Measurements from ENCODE around the gene SIPA1. TPM values are rescaled to one million over a fixed set of nuclear protein-coding genes. Genes with fewer than 3 reads are reported as not detected.

SIPA1 gene
- total and polyA plus RNA-seq, 9 of the 15 experiments (the other 6 are each of a cell fraction or from before 2014, with no cell fraction given) = 0.25 to 85.8 (median 16.8) TPM

DNA sequence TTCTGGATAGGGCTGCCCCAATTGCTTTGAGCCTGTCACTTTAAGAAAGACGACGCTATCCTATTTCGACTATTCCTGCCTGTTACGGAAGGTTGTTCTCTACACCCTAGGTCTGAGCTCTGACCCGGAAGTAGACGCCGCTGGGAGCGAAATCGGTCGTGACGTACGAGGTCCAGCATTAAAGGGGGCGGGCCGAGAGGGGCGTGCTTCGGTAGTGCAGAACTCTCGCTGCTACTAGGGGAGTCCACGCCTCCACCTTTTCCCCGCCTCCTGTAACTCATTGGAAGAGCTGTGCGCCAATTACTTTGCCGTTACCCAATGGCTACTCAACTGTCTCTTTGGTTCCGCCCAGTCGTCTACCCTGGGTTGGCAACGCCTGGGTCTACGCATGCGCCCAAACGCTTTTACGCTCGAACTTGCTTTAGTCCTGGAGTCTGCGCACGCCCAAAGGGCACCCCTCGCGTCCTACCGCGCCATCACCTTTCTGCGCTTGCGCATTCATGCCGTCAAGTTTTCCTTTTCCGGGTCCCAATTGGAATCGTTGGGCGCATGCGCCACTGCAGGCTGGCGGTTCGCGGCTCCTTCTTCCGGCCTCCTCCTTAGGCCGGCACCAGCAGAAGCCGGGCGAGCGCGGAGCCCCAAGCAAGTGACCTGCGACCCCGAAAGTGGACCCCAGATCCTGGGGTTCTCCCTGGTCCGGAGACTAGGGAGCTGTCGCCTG lies 22.5 kb upstream of the SIPA1 start, which contains the start of gene PCNX3 (continued):
- TF ChIP-seq, protein P1, sequence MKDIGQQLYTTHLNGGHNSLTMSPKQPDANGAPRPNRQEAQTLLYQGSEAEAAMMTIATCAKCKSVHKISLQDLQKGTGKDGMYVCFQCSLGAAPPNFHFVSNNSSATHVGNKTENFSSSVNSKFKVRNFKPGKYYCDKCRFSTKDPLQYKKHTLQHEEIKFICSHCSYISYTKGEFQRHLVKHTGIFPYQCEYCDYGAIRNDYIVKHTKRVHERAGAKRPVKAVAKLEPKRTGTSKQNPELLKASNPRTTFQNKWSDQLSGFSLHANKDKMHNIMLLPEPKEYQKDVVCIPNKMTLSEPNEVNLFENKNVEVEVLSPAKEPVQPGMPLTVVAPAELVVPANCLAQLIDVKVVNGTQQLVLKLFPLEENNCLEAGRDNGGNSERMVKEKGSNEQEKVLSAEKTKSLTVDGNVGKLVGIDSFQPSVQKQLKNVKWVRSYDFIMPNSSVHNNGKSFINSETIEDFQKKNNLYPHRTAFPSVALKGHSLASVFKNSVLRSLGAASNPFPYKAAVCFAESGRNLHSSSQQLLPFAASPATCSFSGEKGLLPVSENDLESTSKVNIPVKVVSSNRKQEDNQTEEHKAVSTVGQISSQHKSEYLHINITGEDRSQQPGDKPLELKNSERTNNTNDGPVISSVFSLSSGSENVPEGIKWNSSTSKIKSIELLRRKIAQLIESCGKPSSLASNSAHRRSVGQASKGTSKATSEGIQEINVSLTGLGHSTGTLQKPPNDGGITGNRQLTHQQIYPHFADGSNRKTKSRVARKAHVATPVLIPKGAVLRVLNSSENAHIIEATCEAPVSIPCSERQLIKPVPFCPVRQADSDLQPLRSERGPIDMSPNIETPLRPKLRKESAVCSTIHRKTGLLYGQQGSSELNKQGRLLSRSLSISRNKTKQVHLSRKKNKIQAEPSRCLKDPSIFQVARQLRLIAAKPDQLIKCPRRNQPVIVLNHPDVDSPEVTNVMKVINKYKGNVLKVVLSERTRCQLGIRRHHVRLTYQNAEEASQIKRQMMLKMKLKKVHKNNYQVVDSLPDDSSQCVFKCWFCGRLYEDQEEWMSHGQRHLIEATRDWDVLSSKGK (CRISPR knock-in tag; IDR thresholded peaks at IDR 0.05) = no peak
- TF ChIP-seq LARP7 (IDR thresholded peaks at IDR 0.05) (no peak), SAP30 (IDR thresholded peaks at IDR 0.05; ENCODE audit: borderline replicate concordance, insufficient read depth, low read depth, low read length, poor library complexity, severe bottlenecking) (no peak), STAT5B (CRISPR knock-in tag; IDR thresholded peaks at IDR 0.05) (no peak), HLTF (IDR thresholded peaks at IDR 0.05) (no peak), MCM5 (IDR thresholded peaks at IDR 0.05; ENCODE audit: low read depth) (no peak), STAG1 (CRISPR knock-in tag; IDR thresholded peaks at IDR 0.05; ENCODE audit: borderline replicate concordance) (no peak), ZNF699 (CRISPR knock-in tag; IDR thresholded peaks at IDR 0.05; ENCODE audit: insufficient replicate concordance) (no peak), ZNF197 (CRISPR knock-in tag; IDR thresholded peaks at IDR 0.05; ENCODE audit: low read depth) (no peak), TBL1XR1 (IDR thresholded peaks at IDR 0.05; ENCODE audit: low read length in 2 of 2) (peak in 1 of 2 experiments; percentile 55; a peak in 1 of 4 replicates), WHSC1 (IDR thresholded peaks at IDR 0.05; ENCODE audit: low read length) (no peak), ZNF583 (CRISPR knock-in tag; IDR thresholded peaks at IDR 0.05) (no peak), NCOA2 (IDR thresholded peaks at IDR 0.05; ENCODE audit: partially characterized antibody in 2 of 2) (no peak), BDP1 (IDR thresholded peaks at IDR 0.05; ENCODE audit: insufficient read depth, insufficient read length) (no peak), PHF20 (IDR thresholded peaks at IDR 0.05; ENCODE audit: partially characterized antibody) (no peak), RBM25 (IDR thresholded peaks at IDR 0.05; ENCODE audit: low read depth, low read length, severe bottlenecking) (peak; percentile 94), ETV6 (IDR thresholded peaks at IDR 0.05; ENCODE audit: borderline replicate concordance in 1 of 2, low read depth in 2 of 2, low read length in 1 of 2) (no peak), ETV6 (CRISPR knock-in tag; IDR thresholded peaks at IDR 0.05; ENCODE audit: borderline replicate concordance) (no peak), YY1 (IDR thresholded peaks at IDR 0.05; ENCODE audit: borderline replicate concordance in 1 of 3, control insufficient read depth in 1 of 3, extremely low read depth in 1 of 3, insufficient read depth in 3 of 3, insufficient read length in 1 of 3, insufficient replicate concordance in 2 of 3, low read depth in 1 of 3, low read length in 2 of 3) (peak in 1 of 3 experiments; percentile 49), POLR3A (IDR thresholded peaks at IDR 0.05; ENCODE audit: borderline replicate concordance, extremely low read depth, insufficient read depth, insufficient read length) (no peak)
- TF ChIP-seq, protein P2, sequence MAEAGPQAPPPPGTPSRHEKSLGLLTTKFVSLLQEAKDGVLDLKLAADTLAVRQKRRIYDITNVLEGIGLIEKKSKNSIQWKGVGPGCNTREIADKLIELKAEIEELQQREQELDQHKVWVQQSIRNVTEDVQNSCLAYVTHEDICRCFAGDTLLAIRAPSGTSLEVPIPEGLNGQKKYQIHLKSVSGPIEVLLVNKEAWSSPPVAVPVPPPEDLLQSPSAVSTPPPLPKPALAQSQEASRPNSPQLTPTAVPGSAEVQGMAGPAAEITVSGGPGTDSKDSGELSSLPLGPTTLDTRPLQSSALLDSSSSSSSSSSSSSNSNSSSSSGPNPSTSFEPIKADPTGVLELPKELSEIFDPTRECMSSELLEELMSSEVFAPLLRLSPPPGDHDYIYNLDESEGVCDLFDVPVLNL (CRISPR knock-in tag; IDR thresholded peaks at IDR 0.05; ENCODE audit: low read depth) = no peak
- TF ChIP-seq, protein P3, sequence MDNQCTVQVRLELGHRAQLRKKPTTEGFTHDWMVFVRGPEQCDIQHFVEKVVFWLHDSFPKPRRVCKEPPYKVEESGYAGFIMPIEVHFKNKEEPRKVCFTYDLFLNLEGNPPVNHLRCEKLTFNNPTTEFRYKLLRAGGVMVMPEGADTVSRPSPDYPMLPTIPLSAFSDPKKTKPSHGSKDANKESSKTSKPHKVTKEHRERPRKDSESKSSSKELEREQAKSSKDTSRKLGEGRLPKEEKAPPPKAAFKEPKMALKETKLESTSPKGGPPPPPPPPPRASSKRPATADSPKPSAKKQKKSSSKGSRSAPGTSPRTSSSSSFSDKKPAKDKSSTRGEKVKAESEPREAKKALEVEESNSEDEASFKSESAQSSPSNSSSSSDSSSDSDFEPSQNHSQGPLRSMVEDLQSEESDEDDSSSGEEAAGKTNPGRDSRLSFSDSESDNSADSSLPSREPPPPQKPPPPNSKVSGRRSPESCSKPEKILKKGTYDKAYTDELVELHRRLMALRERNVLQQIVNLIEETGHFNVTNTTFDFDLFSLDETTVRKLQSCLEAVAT (IDR thresholded peaks at IDR 0.05) = peak in 1 of 2 experiments; percentile 100; a peak in 2 of 4 replicates
